Fibroblast of lung (primary cell): ENCODE results near the gene FMN1.

Source experiments
- CTCF ChIP-seq, 2 donors: IDR thresholded peaks in 1 of 2; conservative IDR thresholded peaks in 1 of 2; 1 replicate in 1 of 2; 2 replicates in 1 of 2; pipeline ENCODE4 v1.5.1; 2011 to 2012; ENCODE audit warnings: low read length in 2 of 2, control low read depth in 1 of 2, inconsistent platforms in 1 of 2, low read depth in 1 of 2, mild to moderate bottlenecking in 1 of 2
- EZH2 ChIP-seq: IDR thresholded peaks from 2 replicates; pipeline ENCODE4 v1.5.1; 2012; ENCODE audit warnings: low read length, control low read depth, mild to moderate bottlenecking; ENCODE audit errors: missing control alignments

DNA sequence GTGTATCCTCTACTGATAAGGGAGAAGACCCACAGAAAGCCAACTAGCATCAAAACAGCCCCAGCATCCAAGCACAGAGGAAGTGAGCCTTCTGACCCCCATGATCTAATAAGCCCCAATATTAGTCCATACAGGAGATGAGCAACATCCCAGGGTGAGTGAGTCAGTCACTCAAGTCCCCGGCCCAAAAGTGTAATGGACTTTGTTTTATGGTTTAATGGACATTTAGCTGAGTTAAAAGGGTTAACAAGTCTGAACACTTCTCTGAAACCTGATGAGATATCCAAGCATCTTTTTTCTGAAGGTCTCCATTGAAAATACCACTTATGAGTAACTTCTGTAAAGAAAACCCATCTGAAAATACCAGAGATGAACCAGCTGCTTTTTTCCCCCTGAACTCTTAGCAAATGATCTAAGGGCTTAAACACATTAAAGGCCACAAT is 361.1 kb downstream of the FMN1 start:
- TF ChIP-seq CTCF (conservative IDR thresholded peaks at IDR 0.05 in 1 of 2, IDR thresholded peaks at IDR 0.05 in 1 of 2; ENCODE audit: low read depth in 1 of 2, low read length in 2 of 2) (no peak), EZH2 (no peak)
